GM12878 (cell line): ENCODE measurements around the gene ZDHHC14. TPM values are rescaled to one million over a fixed set of nuclear protein-coding genes. Genes with fewer than 3 reads are reported as not detected.

Source experiments
- ATAC-seq: fragments of 200-7000 bp; cut with Tn5 transposase; 3 replicates; pipeline ENCODE4 v1.9.1; 2020; ENCODE audit warnings: mild to moderate bottlenecking, moderate library complexity
- BruUV-seq: library from RNA; stranded (reverse); fragments of 400-500 nt; replicated peaks from 2 replicates; lab custom pipeline; 2021; lab: Mats Ljungman, UMichigan
- CTCF ChIA-PET: fragments of 300-600 bp; sonication (Branson Sonifier 250); formaldehyde crosslinking; extraction: SDS; loops from one replicate; lab custom pipeline; 2021; ENCODE audit warnings: inconsistent platforms; lab: Yijun Ruan, JAX
- POLR2A ChIA-PET: fragments of 350-600 bp; formaldehyde crosslinking; extraction: SDS; loops from one replicate; lab custom pipeline; 2021; ENCODE audit warnings: inconsistent platforms; lab: Charles Lee
- RAD21 ChIA-PET: fragments of 300-600 bp; sonication (Branson Sonifier 250); formaldehyde crosslinking; loops from one replicate; lab custom pipeline; 2023; ENCODE audit warnings: antibody characterized with exemption; ENCODE audit not compliant: unreplicated experiment; lab: Charles Lee
- SMC1A ChIA-PET: fragments of 300-600 bp; sonication (Branson Sonifier 250); formaldehyde crosslinking; loops from one replicate; lab custom pipeline; 2023; ENCODE audit not compliant: unreplicated experiment, uncharacterized antibody; lab: Charles Lee
- DNase-seq: peaks from one replicate; pipeline ENCODE4 v3.0.0-alpha.2; 2011; ENCODE audit warnings: low read depth, low spot score
- FAIRE-seq: peaks from 3 replicates; lab custom pipeline; 2011; peaks lifted over from hg19 to GRCh38; lab: Jason Lieb, UNC
- H2AFZ ChIP-seq: 2 replicates; pipeline ENCODE4 v1.6.0; 2011; ENCODE audit warnings: low read depth, low read length, control low read depth; ENCODE audit not compliant: control insufficient read depth
- H3K27ac ChIP-seq: 2 replicates; pipeline ENCODE4 v1.5.1; 2011; ENCODE audit warnings: control low read depth; ENCODE audit not compliant: control insufficient read depth, insufficient read depth
- H3K27me3 ChIP-seq, 2 experiments: replicated peaks in 1 of 2; 2 replicates each; pipeline versions ENCODE4 v1.6.0 to v1.6.1; 2011; ENCODE audit warnings: low read length in 1 of 2; ENCODE audit not compliant: control insufficient read depth in 2 of 2, insufficient read depth in 2 of 2
- H3K36me3 ChIP-seq, 2 experiments: 2 replicates each; pipeline ENCODE4 v1.5.1; 2011; ENCODE audit warnings: low read length in 1 of 2; ENCODE audit not compliant: control insufficient read depth in 2 of 2, insufficient read depth in 2 of 2
- H3K4me1 ChIP-seq: 2 replicates; pipeline ENCODE4 v1.6.1; 2011; ENCODE audit warnings: mild to moderate bottlenecking, low read length, moderate library complexity, mixed read lengths; ENCODE audit not compliant: control insufficient read depth, insufficient read depth
- H3K4me2 ChIP-seq: 2 replicates; pipeline ENCODE4 v1.6.0; 2011; ENCODE audit warnings: control low read depth; ENCODE audit not compliant: control insufficient read depth, insufficient read depth
- H3K4me3 ChIP-seq: fragments of 200-600 bp; sonication (generic); 2 replicates; pipeline ENCODE4 v1.5.1; 2016
- H3K79me2 ChIP-seq: 2 replicates; pipeline ENCODE4 v1.6.0; 2011; ENCODE audit warnings: low read length; ENCODE audit not compliant: control insufficient read depth, insufficient read depth
- H3K9ac ChIP-seq: 2 replicates; pipeline ENCODE4 v1.8.0; 2011; ENCODE audit warnings: low read length, control low read depth, mixed read lengths; ENCODE audit not compliant: control insufficient read depth, insufficient read depth
- H3K9me3 ChIP-seq: replicated peaks from 3 replicates; pipeline ENCODE4 v1.5.1; 2011; ENCODE audit warnings: mild to moderate bottlenecking, low read length; ENCODE audit not compliant: control insufficient read depth, insufficient read depth
- H4K20me1 ChIP-seq: 2 replicates; pipeline ENCODE4 v1.6.0; 2011; ENCODE audit not compliant: control insufficient read depth, insufficient read depth
- BMI1 ChIP-seq: fragments of 450-650 bp; IDR thresholded peaks from 2 replicates; pipeline ENCODE4 v1.6.1; 2016; ENCODE audit warnings: mild to moderate bottlenecking, moderate library complexity, borderline replicate concordance
- ELK1 ChIP-seq: IDR thresholded peaks from 2 replicates; pipeline ENCODE4 v1.6.1; 2012; ENCODE audit warnings: low read depth, low read length, improper control_type of control experiment
- LARP7 ChIP-seq: fragments of 450-650 bp; IDR thresholded peaks from 2 replicates; pipeline ENCODE4 v1.6.1; 2017; ENCODE audit warnings: mild to moderate bottlenecking
- MTA2 ChIP-seq: fragments of 450-650 bp; IDR thresholded peaks from 2 replicates; pipeline ENCODE4 v1.6.1; 2016; ENCODE audit warnings: low read depth, mild to moderate bottlenecking, moderate library complexity
- NBN ChIP-seq: fragments of 450-650 bp; IDR thresholded peaks from 2 replicates; pipeline ENCODE4 v1.6.1; 2016
- NRF1 ChIP-seq: conservative IDR thresholded peaks from 2 replicates; pipeline ENCODE4 v1.6.1; 2011; ENCODE audit warnings: mild to moderate bottlenecking, low read depth, low read length, improper control_type of control experiment
- PBX3 ChIP-seq: IDR thresholded peaks from 2 replicates; pipeline ENCODE4 v1.6.1; 2011; ENCODE audit warnings: mild to moderate bottlenecking, low read depth, low read length, moderate library complexity; ENCODE audit not compliant: insufficient replicate concordance
- RELA ChIP-seq: fragments of 450-650 bp; IDR thresholded peaks from 2 replicates; pipeline ENCODE4 v1.8.0; 2014; ENCODE audit warnings: borderline replicate concordance; ENCODE audit not compliant: partially characterized antibody
- RFX5 ChIP-seq: IDR thresholded peaks from 2 replicates; pipeline ENCODE4 v1.6.1; 2011; ENCODE audit warnings: low read depth, low read length, improper control_type of control experiment
- SIN3A ChIP-seq: IDR thresholded peaks from 2 replicates; pipeline ENCODE4 v1.6.1; 2012; ENCODE audit warnings: low read depth, low read length, improper control_type of control experiment
- SMARCA5 ChIP-seq: fragments of 450-650 bp; IDR thresholded peaks from 2 replicates; pipeline ENCODE4 v1.6.1; 2017; ENCODE audit warnings: mild to moderate bottlenecking
- SRF ChIP-seq, 2 experiments: IDR thresholded peaks; 2 replicates each; pipeline ENCODE4 v1.6.1; 2011; ENCODE audit warnings: low read depth in 2 of 2, low read length in 2 of 2, mild to moderate bottlenecking in 1 of 2, moderate library complexity in 1 of 2
- SUPT20H ChIP-seq: IDR thresholded peaks from 2 replicates; pipeline ENCODE4 v1.6.1; 2011; ENCODE audit warnings: low read depth, mild to moderate bottlenecking, low read length, moderate library complexity, borderline replicate concordance; ENCODE audit not compliant: control insufficient read depth
- ZBED1 ChIP-seq: IDR thresholded peaks from 2 replicates; pipeline ENCODE4 v1.6.1; 2016; ENCODE audit warnings: borderline replicate concordance
- ZNF384 ChIP-seq: IDR thresholded peaks from 2 replicates; pipeline ENCODE4 v1.6.1; 2012; ENCODE audit warnings: low read depth, mild to moderate bottlenecking, low read length, improper control_type of control experiment, borderline replicate concordance
- WGBS: methylation state at CpG from one replicate; pipeline ENCODE4 v1.1.6; 2016; ENCODE audit warnings: low lambda C conversion rate; ENCODE audit not compliant: insufficient replicate concordance, insufficient coverage; ENCODE audit errors: missing lambda C conversion rate; 5-methylcytosine and 5-hydroxymethylcytosine counted together
- in situ Hi-C: fragments of 300-500 bp; cut with MboI; formaldehyde crosslinking; loops from 9 replicates; pipeline ENCODE4 v1.14.3; 2018; ENCODE audit warnings: mixed read lengths
- intact Hi-C: fragments of 100-400 bp; cut with micrococcal nuclease; formaldehyde crosslinking; loops from one replicate; pipeline ENCODE4 v1.14.2; 2022; ENCODE audit not compliant: unreplicated experiment
- polyA plus RNA-seq, 11 experiments: library from polyadenylated mRNA; depleted of rRNA in 4 of 11; unstranded in 6 of 11; stranded (reverse) in 5 of 11; fragments of >200 nt; fragmentation: Nextera tagmentation in 4 of 11; fragmentation: Illumina TruSeq in 1 of 11; extraction: Ambion mirVana in 4 of 11; extraction: Trizol in 1 of 11; gene quantifications; 1 replicate in 1 of 11; 2 replicates in 10 of 11; pipeline versions ENCODE4 v1.2.1 to v1.2.3, GENCODE V29; 2011 to 2016; ENCODE audit warnings: inconsistent platforms in 2 of 11, missing spikeins in 2 of 11, low read depth in 1 of 11
- total RNA-seq, 4 experiments: library from RNA; depleted of rRNA in 3 of 4; stranded (reverse); fragments of >200 nt in 3 of 4; fragmentation: Illumina TruSeq in 1 of 4; extraction: Trizol in 1 of 4; gene quantifications; 2 replicates each; pipeline versions ENCODE4 v1.2.1 to v1.2.3, GENCODE V29; 2013 to 2021

The ZDHHC14 gene
- total and polyA plus RNA-seq, 10 of the 15 experiments (the other 5 are each of a cell fraction or from before 2014, with no cell fraction given) = 0.15 to 16.0 (median 0.76) TPM; not detected in 1

- POLR2A ChIA-PET = no interaction called here
- in situ Hi-C loops = no loop called here
- CTCF ChIA-PET = interaction anchor here (0.6 kb wide), 1 partner anchor 18 kb away, joined by 3 read pairs; no protein-coding TSS in a partner anchor
Measured at GRCh38 chr6:157358287-157358686, 22.7 kb upstream of the ZDHHC14 start.

GRCh38 chr6:157361886-157362285 lies 19.1 kb upstream of the ZDHHC14 start:
- no peak for FAIRE-seq
- no peak for TF ChIP-seq ZBED1
- TF ChIP-seq PBX3 = no peak
- no peak for TF ChIP-seq NRF1
- no peak for TF ChIP-seq RFX5
- TF ChIP-seq RELA = no peak
- no peak for TF ChIP-seq SIN3A
- TF ChIP-seq SUPT20H = no peak
- TF ChIP-seq ELK1 = no peak
- no peak for TF ChIP-seq SMARCA5
- TF ChIP-seq SRF (IDR thresholded peaks at IDR 0.05; ENCODE audit: low read depth in 2 of 2, low read length in 2 of 2) = no peak
- TF ChIP-seq ZNF384 = no peak
- no peak for TF ChIP-seq NBN
- TF ChIP-seq MTA2 = no peak

More at GRCh38 chr6:157358287-157358686, 22.7 kb upstream of the ZDHHC14 start:
- H3K27ac ChIP-seq = no peak overlapping the region
- ChIA-PET RAD21 (no interaction called here), SMC1A (interaction anchor here (1.2 kb wide), 1 partner anchor 27 kb away, joined by 4 read pairs; no protein-coding TSS in a partner anchor)
- no TSS peak for BruUV-seq
- H3K79me2 ChIP-seq = no peaks in the 10 kb centered on the region
- FAIRE-seq = no peak
- no peak overlapping the region for H3K4me2 ChIP-seq
- no peak for ATAC-seq
- H3K4me3 ChIP-seq = no peak overlapping the region
- H3K9me3 ChIP-seq = no peaks in the 10 kb centered on the region
- no peak for DNase-seq
- H4K20me1 ChIP-seq = no peaks in the 10 kb centered on the region
- H2AFZ ChIP-seq = no peak overlapping the region
- peaks cover 0 to 12% of the 10 kb centered on the region in 2 experiments; a peak in 3 of 4 replicates for H3K27me3 ChIP-seq
- H3K9ac ChIP-seq = no peak overlapping the region
- no peaks in the 10 kb centered on the region for H3K36me3 ChIP-seq
- TF ChIP-seq LARP7 (no peak), BMI1 (no peak)
- H3K4me1 ChIP-seq = no peaks in the 10 kb centered on the region
- 52% methylated on average over 8 of the region's 8 CpGs for WGBS
- intact Hi-C loops = no loop called here

More at GRCh38 chr6:157361886-157362285, 19.1 kb upstream of the ZDHHC14 start:
- Histone ChIP-seq H4K20me1 (no peaks in the 10 kb centered on the region), H3K9me3 (no peaks in the 10 kb centered on the region), H3K4me1 (no peaks in the 10 kb centered on the region), H3K27me3 (peaks cover 0 to 10% of the 10 kb centered on the region in 2 experiments; a peak in 3 of 4 replicates), H2AFZ (no peak overlapping the region), H3K4me2 (no peak overlapping the region), H3K27ac (no peak overlapping the region), H3K9ac (no peak overlapping the region), H3K36me3 (no peaks in the 10 kb centered on the region), H3K4me3 (no peak overlapping the region), H3K79me2 (no peaks in the 10 kb centered on the region)
- in situ Hi-C loops = no loop called here
- ChIA-PET POLR2A (no interaction called here), SMC1A (interaction anchor here (0.8 to 1.1 kb wide), 2 partner anchors 47 to 305 kb away, joined by 3 read pairs; no protein-coding TSS in a partner anchor), RAD21 (no interaction called here), CTCF (interaction anchor here (0.9 to 1.4 kb wide), 4 partner anchors 22 to 39 kb away, joined by 3 to 4 read pairs (median 4); partner anchors contain the start of gene TMEM242)
- no TSS peak for BruUV-seq
- 20% methylated on average over 3 of the region's 3 CpGs for WGBS
- DNase-seq = no peak
- intact Hi-C loops = no loop called here
- no peak for ATAC-seq
